Neural progenitor cell (in vitro differentiated cells): ENCODE data around the gene BCL2L13.

Experiments used
- EZH2 ChIP-seq: fragments of 200-600 bp; sonication (generic); IDR thresholded peaks from 2 replicates; pipeline ENCODE4 v1.6.1; 2017; ENCODE audit warnings: antibody characterized with exemption, mild to moderate bottlenecking, moderate library complexity
- TF ChIP-seq, protein P1 (sequence below): fragments of 200-600 bp; sonication (generic); IDR thresholded peaks from 2 replicates; pipeline ENCODE4 v1.5.1; 2017; ENCODE audit warnings: antibody characterized with exemption, mild to moderate bottlenecking

DNA sequence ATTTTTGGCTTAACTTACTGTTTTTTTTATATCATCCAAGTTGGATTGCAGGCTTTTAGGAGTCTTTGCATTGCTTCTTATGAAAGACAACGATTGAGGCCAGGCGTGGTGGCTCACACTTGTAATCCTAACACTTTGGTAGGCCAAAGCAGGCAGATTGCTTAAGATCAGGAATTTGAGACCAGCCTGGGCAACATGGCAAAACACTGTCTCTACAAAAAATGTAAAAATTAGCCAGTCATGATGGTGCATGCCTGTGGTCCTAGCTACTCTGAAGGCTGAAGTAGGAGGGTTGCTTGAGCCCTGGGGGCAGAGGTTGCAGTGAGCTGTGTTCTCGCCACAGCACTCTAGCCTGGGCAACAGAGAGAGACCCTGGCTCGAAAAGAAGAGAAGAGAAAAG is 79.2 kb downstream of the BCL2L13 start:
- TF ChIP-seq EZH2: no peak
- TF ChIP-seq, protein P1, sequence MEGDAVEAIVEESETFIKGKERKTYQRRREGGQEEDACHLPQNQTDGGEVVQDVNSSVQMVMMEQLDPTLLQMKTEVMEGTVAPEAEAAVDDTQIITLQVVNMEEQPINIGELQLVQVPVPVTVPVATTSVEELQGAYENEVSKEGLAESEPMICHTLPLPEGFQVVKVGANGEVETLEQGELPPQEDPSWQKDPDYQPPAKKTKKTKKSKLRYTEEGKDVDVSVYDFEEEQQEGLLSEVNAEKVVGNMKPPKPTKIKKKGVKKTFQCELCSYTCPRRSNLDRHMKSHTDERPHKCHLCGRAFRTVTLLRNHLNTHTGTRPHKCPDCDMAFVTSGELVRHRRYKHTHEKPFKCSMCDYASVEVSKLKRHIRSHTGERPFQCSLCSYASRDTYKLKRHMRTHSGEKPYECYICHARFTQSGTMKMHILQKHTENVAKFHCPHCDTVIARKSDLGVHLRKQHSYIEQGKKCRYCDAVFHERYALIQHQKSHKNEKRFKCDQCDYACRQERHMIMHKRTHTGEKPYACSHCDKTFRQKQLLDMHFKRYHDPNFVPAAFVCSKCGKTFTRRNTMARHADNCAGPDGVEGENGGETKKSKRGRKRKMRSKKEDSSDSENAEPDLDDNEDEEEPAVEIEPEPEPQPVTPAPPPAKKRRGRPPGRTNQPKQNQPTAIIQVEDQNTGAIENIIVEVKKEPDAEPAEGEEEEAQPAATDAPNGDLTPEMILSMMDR: no peak
